Endothelial cell of umbilical vein (primary cell): ENCODE data around the gene MYO16.

Experiments
- CTCF ChIP-seq, 2 donors: IDR thresholded peaks; 1 replicate in 1 of 2; 2 replicates in 1 of 2; pipeline ENCODE4 v1.5.1; 2011; ENCODE audit warnings: low read length in 2 of 2, mild to moderate bottlenecking in 2 of 2, moderate library complexity in 2 of 2, control low read depth in 1 of 2, inconsistent platforms in 1 of 2, low read depth in 1 of 2; ENCODE audit not compliant: insufficient read depth in 1 of 2; ENCODE audit errors: extremely low read depth in 1 of 2
- EZH2 ChIP-seq: IDR thresholded peaks from 2 replicates; pipeline ENCODE4 v1.6.1; 2012; ENCODE audit warnings: borderline replicate concordance, low read depth, mild to moderate bottlenecking, moderate library complexity, low read length, inconsistent platforms; ENCODE audit not compliant: severe bottlenecking
- GATA2 ChIP-seq: IDR thresholded peaks from 2 replicates; pipeline ENCODE4 v1.7.0; 2011; ENCODE audit warnings: low read depth, mild to moderate bottlenecking, moderate library complexity, mixed read lengths, low read length; ENCODE audit not compliant: insufficient read length, insufficient read depth
- JUN ChIP-seq: IDR thresholded peaks from 2 replicates; pipeline ENCODE4 v1.6.1; 2011; ENCODE audit warnings: borderline replicate concordance, low read depth; ENCODE audit not compliant: insufficient read length, insufficient read depth
- MAX ChIP-seq: IDR thresholded peaks from 2 replicates; pipeline ENCODE4 v1.6.1; 2011; ENCODE audit not compliant: insufficient read depth, insufficient read length
- MYC ChIP-seq: IDR thresholded peaks from one replicate; pipeline ENCODE4 v1.6.1; 2011; ENCODE audit warnings: mild to moderate bottlenecking, low read depth, low read length
- POLR2A ChIP-seq: IDR thresholded peaks from 2 replicates; pipeline ENCODE4 v1.6.1; 2012; ENCODE audit warnings: low read depth, mild to moderate bottlenecking, control low read depth, low read length
- POLR2AphosphoS5 ChIP-seq: IDR thresholded peaks from 2 replicates; pipeline ENCODE4 v1.6.1; 2012; ENCODE audit warnings: low read depth, mild to moderate bottlenecking, control low read depth, low read length, moderate library complexity; ENCODE audit not compliant: insufficient read depth

- TF ChIP-seq POLR2A (no peak), CTCF (IDR thresholded peaks at IDR 0.05; ENCODE audit: extremely low read depth in 1 of 2, insufficient read depth in 1 of 2, low read depth in 1 of 2, low read length in 2 of 2) (no peak), EZH2 (no peak), POLR2AphosphoS5 (no peak), MAX (no peak), JUN (no peak), GATA2 (no peak), MYC (no peak)
These were observed 382.7 kb downstream of the MYO16 start for GRCh38 chr13:109012115-109012514.
